ENCODE results near the gene RXYLT1.

The RXYLT1 gene

DNA sequence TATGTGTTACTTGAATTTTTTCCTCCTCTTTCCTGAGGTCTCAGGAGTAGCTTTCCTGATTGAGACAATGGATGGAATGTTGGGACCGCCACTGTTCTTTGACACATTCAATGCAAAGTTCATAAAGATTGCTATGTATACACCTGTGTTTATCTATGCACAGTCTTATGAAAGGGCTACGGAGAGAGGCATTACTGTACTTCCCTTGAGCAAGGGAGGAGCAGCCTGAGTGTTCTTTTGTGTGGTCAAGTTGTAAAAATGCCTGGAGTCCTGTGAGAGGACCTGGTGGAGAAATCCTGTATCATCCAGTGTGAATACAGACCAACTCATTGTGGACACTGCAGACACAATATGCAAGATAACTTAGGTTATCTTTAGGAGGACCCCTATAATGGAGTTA, 66.0 kb downstream of the RXYLT1 start:
- H3K4me3 ChIP-seq (ENCODE audit: low read depth in 1 of 2, low read length in 1 of 2): no peak overlapping the region
- no peaks in the 10 kb centered on the region for H3K9me3 ChIP-seq
- H3K4me1 ChIP-seq (ENCODE audit: control insufficient read depth in 1 of 2, insufficient read depth in 1 of 2, low read depth in 1 of 2, low read length in 1 of 2): peaks cover 11 to 19% of the 10 kb centered on the region in 2 experiments
- H3K27ac ChIP-seq: no peak overlapping the region
- TF ChIP-seq CTCF (IDR thresholded peaks at IDR 0.05): no peak
- no peaks in the 10 kb centered on the region for H3K36me3 ChIP-seq
- H3K27me3 ChIP-seq: peaks cover 68% of the 10 kb centered on the region

DNA sequence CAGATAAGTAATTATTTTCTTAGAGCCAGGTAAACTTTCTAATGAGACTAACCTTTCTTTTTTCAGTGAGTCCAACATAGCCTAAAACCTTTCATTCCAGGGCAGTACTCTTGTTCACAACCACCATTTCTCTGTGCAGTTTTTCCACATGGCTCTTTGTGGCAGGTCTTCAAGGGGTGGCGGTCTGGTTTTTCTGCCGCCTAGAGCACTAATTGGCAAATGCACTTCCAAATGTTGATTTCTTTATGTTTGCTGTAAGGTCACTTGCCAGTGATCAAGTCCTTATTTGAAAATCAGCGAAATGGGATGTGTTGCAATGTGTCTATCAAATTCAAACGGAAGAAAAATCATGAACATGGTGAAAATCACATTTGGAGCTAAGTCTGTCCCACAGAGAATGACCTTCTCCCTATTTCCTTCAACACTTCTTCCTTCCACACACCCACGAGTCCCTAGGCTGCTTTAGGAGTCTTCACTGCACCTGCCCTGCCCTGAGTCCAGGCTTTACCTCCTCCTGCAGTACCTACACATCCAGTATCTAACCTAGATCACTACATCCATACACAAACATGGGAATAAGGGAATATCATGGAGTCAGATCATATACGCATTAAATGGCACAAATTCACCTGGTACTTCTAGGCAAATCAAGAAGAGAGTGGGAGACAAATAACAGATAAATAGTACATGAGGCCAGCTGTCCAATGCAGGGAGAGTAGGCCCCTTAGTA, 66.7 kb downstream of the RXYLT1 start:
- peaks cover 62% of the 10 kb centered on the region for H3K27me3 ChIP-seq
- no peak overlapping the region for H3K4me3 ChIP-seq (ENCODE audit: low read depth in 1 of 2, low read length in 1 of 2)
- no peak for TF ChIP-seq CTCF (IDR thresholded peaks at IDR 0.05)
- no peaks in the 10 kb centered on the region for H3K9me3 ChIP-seq
- no peak overlapping the region for H3K27ac ChIP-seq
- peaks cover 11 to 19% of the 10 kb centered on the region in 2 experiments for H3K4me1 ChIP-seq (ENCODE audit: control insufficient read depth in 1 of 2, insufficient read depth in 1 of 2, low read depth in 1 of 2, low read length in 1 of 2)
- H3K36me3 ChIP-seq: no peaks in the 10 kb centered on the region

GRCh38 chr12:63848450-63848849, 68.7 kb downstream of the RXYLT1 start:
- peaks cover 7 to 15% of the 10 kb centered on the region in 2 experiments for H3K4me1 ChIP-seq (ENCODE audit: control insufficient read depth in 1 of 2, insufficient read depth in 1 of 2, low read depth in 1 of 2, low read length in 1 of 2)
- H3K27ac ChIP-seq: no peak overlapping the region
- peaks cover 41% of the 10 kb centered on the region for H3K27me3 ChIP-seq
- no peaks in the 10 kb centered on the region for H3K9me3 ChIP-seq
- H3K36me3 ChIP-seq: no peaks in the 10 kb centered on the region
- H3K4me3 ChIP-seq (ENCODE audit: low read depth in 1 of 2, low read length in 1 of 2): no peak overlapping the region
- no peak for TF ChIP-seq CTCF (IDR thresholded peaks at IDR 0.05)

- H3K4me1 ChIP-seq (ENCODE audit: control insufficient read depth in 1 of 2, insufficient read depth in 1 of 2, low read depth in 1 of 2, low read length in 1 of 2): peaks cover 0 to 8% of the 10 kb centered on the region in 2 experiments
- H3K9me3 ChIP-seq: no peaks in the 10 kb centered on the region
These were observed 69.5 kb downstream of the RXYLT1 start for GRCh38 chr12:63849106-63849620.

DNA sequence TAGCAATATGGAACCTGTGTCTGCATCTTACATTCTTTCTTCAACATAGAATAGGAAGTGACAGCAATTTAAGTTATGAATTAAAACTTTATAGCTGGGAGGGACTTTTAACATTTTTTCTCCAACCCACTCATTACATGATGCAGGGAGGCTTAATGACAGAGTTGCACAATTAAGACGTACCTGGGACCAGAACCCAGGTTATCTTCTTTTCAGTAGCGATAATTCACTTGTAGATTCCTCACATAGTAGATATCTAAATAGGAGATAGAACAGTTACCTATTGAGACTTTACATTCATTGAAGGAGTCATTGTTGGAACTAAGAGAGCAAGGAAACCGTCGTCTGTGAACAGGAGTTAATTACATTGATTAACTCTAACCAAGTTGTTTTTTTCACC, 69.9 kb downstream of the RXYLT1 start:
- Histone ChIP-seq H3K4me1 (ENCODE audit: control insufficient read depth in 1 of 2, insufficient read depth in 1 of 2, low read depth in 1 of 2, low read length in 1 of 2) (peaks cover 0 to 3% of the 10 kb centered on the region in 2 experiments), H3K9me3 (no peaks in the 10 kb centered on the region), H3K27me3 (peaks cover 30% of the 10 kb centered on the region), H3K36me3 (no peaks in the 10 kb centered on the region), H3K27ac (no peak overlapping the region), H3K4me3 (ENCODE audit: low read depth in 1 of 2, low read length in 1 of 2) (no peak overlapping the region)
- no peak for TF ChIP-seq CTCF (IDR thresholded peaks at IDR 0.05)

More at GRCh38 chr12:63849106-63849620, 69.5 kb downstream of the RXYLT1 start:
- peaks cover 34% of the 10 kb centered on the region for H3K27me3 ChIP-seq
- H3K27ac ChIP-seq: no peak overlapping the region
- TF ChIP-seq CTCF (IDR thresholded peaks at IDR 0.05): no peak
- no peak overlapping the region for H3K4me3 ChIP-seq (ENCODE audit: low read depth in 1 of 2, low read length in 1 of 2)
- H3K36me3 ChIP-seq: no peaks in the 10 kb centered on the region

Data from neutrophil (primary cell).